Smooth muscle cell (in vitro differentiated cells): ENCODE data around the gene ZNF684. TPM values are rescaled to one million over a fixed set of nuclear protein-coding genes. Genes with fewer than 3 reads are reported as not detected.
A peak's percentile ranks its signal among the peaks of the same experiment; 100 is the strongest.

Source experiments
- DNase-seq: peaks from one replicate; lab custom pipeline; 2025; ENCODE audit not compliant: unreplicated experiment; lab: John Stamatoyannopoulos, UW
- H2AFZ ChIP-seq: fragments of 200-600 bp; sonication (generic); 2 replicates; pipeline ENCODE4 v1.6.0; 2016; ENCODE audit warnings: antibody characterized with exemption, low read depth, mild to moderate bottlenecking
- H3F3A ChIP-seq: fragments of 200-600 bp; sonication (generic); 2 replicates; pipeline ENCODE4 v1.6.0; 2017; ENCODE audit warnings: antibody characterized with exemption, low read depth
- H3K27ac ChIP-seq: fragments of 200-600 bp; sonication (generic); 2 replicates; pipeline ENCODE4 v1.5.1; 2016; ENCODE audit warnings: low read depth, mild to moderate bottlenecking
- H3K27me3 ChIP-seq: fragments of 200-600 bp; sonication (generic); 2 replicates; pipeline ENCODE4 v1.6.1; 2016; ENCODE audit warnings: low read depth, mild to moderate bottlenecking
- H3K36me3 ChIP-seq: fragments of 200-600 bp; sonication (generic); 2 replicates; pipeline ENCODE4 v1.5.1; 2016; ENCODE audit warnings: low read depth
- H3K4me1 ChIP-seq: fragments of 200-600 bp; sonication (generic); 2 replicates; pipeline ENCODE4 v1.5.1; 2016; ENCODE audit warnings: low read depth
- H3K4me2 ChIP-seq: fragments of 200-600 bp; sonication (generic); 2 replicates; pipeline ENCODE4 v1.6.0; 2016; ENCODE audit warnings: mild to moderate bottlenecking
- H3K4me3 ChIP-seq: fragments of 200-600 bp; sonication (generic); 2 replicates; pipeline ENCODE4 v1.5.1; 2016; ENCODE audit warnings: mild to moderate bottlenecking
- H3K79me2 ChIP-seq: fragments of 200-600 bp; sonication (generic); 2 replicates; pipeline ENCODE4 v1.6.0; 2016; ENCODE audit warnings: low read depth, mild to moderate bottlenecking
- H3K9ac ChIP-seq: fragments of 200-600 bp; sonication (generic); 2 replicates; pipeline ENCODE4 v1.6.0; 2016; ENCODE audit warnings: low read depth
- H3K9me3 ChIP-seq: fragments of 200-600 bp; sonication (generic); replicated peaks from 2 replicates; pipeline ENCODE4 v1.5.1; 2016; ENCODE audit warnings: low read depth
- H4K20me1 ChIP-seq: fragments of 200-600 bp; sonication (generic); 2 replicates; pipeline ENCODE4 v1.6.0; 2016; ENCODE audit warnings: low read depth
- CTCF ChIP-seq: fragments of 200-600 bp; sonication (generic); IDR thresholded peaks from 2 replicates; pipeline ENCODE4 v1.5.1; 2017; ENCODE audit warnings: borderline replicate concordance, mild to moderate bottlenecking, antibody characterized with exemption; ENCODE audit not compliant: insufficient read depth, poor library complexity, severe bottlenecking
- WGBS: methylation state at CpG from one replicate; pipeline ENCODE4 v1.1.7; 2016; ENCODE audit warnings: low lambda C conversion rate; 5-methylcytosine and 5-hydroxymethylcytosine counted together
- polyA plus RNA-seq: library from polyadenylated mRNA; unstranded; fragments of >200 nt; fragmentation: Nextera tagmentation; extraction: Ambion mirVana; gene quantifications from 2 replicates; pipeline ENCODE4 v1.2.1, GENCODE V29; 2016
- total RNA-seq: library from RNA; depleted of rRNA; stranded (reverse); fragments of >200 nt; gene quantifications from 2 replicates; pipeline ENCODE4 v1.2.3, GENCODE V29; 2014

The ZNF684 gene
- total and polyA plus RNA-seq, 2 experiments from 2014 or later = 5.5 to 8.0 TPM

DNA sequence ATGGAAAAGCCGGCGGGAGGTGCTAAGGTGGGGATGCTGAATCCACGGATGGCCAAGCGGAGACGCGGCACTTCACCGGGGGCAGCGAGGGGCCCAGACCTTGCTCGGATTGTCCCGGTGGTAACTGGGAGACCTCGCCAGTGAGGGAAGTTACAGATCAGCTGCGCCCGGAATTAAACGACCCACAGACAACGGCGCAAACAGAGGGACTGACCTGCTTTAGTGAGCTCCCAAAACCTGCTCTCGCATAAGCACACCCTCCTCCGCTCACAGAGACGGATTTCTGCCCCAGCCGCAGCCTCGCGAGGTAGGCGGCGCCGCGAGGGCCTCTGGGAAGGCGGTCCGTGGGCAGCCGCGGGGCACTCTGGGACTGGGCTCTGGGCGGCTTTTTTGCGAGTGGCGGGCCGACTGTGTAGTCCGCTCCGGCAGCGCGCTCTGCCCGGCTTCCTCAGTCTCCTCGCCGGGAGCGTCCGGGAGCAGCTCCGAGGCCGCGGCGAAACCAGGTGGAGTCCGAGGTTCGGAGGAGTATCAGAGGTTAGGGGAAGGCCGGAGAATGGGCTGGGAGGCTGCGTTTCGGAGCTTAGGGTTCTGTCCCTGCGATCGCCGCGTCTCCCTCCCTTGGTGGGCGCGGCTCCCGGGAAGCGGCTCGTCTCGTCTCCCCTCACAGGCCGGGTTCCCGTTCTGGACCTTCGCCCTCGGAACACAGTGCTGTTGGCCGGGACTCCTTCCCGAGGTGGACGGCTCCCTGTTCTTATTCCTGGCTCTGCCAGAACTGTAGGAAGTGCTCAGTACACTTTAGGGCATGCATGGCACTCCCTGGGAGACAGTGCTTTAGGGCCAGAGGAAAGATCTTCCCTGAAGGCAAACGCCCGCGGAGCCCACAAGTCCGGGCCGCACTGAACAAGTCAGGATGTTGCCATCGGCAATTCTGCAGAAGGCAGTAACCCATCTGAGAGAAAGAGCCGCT, 22.8 kb upstream of the ZNF684 start, which contains the start of gene EXO5:
EXO5 (plus strand) TSS at position 393 of the 967 bp plus-strand sequence. CDS start 5,778 bp downstream, outside the sequence.
- Histone ChIP-seq H3K27ac (peak within 1 kb of the TSS; percentile 50), H3K27me3 (no peaks in the 10 kb centered on the region), H3K9me3 (peaks cover 4% of the 10 kb centered on the region), H4K20me1 (no peaks in the 10 kb centered on the region), H3K4me2 (peak within 1 kb of the TSS; percentile 94), H3K4me1 (peaks cover 13% of the 10 kb centered on the region), H3K36me3 (no peaks in the 10 kb centered on the region), H3K9ac (peak within 1 kb of the TSS; percentile 71), H3F3A (no peaks in the 10 kb centered on the region), H3K4me3 (peak within 1 kb of the TSS; percentile 84), H3K79me2 (peaks cover 26% of the 10 kb centered on the region), H2AFZ (peak within 1 kb of the TSS; percentile 96)
- peak; percentile 50 for DNase-seq
- WGBS = 3% methylated on average over 76 of the region's 76 CpGs
- no peak for TF ChIP-seq CTCF

- H3K27me3 ChIP-seq = no peaks in the 10 kb centered on the region
- H3F3A ChIP-seq = no peaks in the 10 kb centered on the region
- no peak overlapping the region for H3K4me3 ChIP-seq
- no peak for DNase-seq
- H3K27ac ChIP-seq = no peak overlapping the region
- no peak for TF ChIP-seq CTCF
- no peak overlapping the region for H2AFZ ChIP-seq
- WGBS = 96% methylated on average over 2 of the region's 2 CpGs
- H4K20me1 ChIP-seq = no peaks in the 10 kb centered on the region
- peaks cover 5% of the 10 kb centered on the region for H3K9me3 ChIP-seq
- H3K36me3 ChIP-seq = peaks cover 9% of the 10 kb centered on the region
- H3K4me2 ChIP-seq = no peak overlapping the region
- H3K4me1 ChIP-seq = no peaks in the 10 kb centered on the region
- no peaks in the 10 kb centered on the region for H3K79me2 ChIP-seq
- no peak overlapping the region for H3K9ac ChIP-seq
These were observed 11.9 kb upstream of the ZNF684 start for GRCh38 chr1:40519517-40519916.

GRCh38 chr1:40530735-40531380, 579 bp upstream of the ZNF684 start:
- no peak for DNase-seq
- 48% methylated on average over 5 of the region's 5 CpGs for WGBS
- Histone ChIP-seq H3K9me3 (no peaks in the 10 kb centered on the region), H3F3A (no peaks in the 10 kb centered on the region), H3K36me3 (no peaks in the 10 kb centered on the region), H2AFZ (peak overlapping the region; percentile 97), H3K4me3 (peak overlapping the region; percentile 60), H3K4me1 (peaks cover 9% of the 10 kb centered on the region), H3K27me3 (no peaks in the 10 kb centered on the region), H3K9ac (peak overlapping the region; percentile 63), H3K4me2 (peak overlapping the region; percentile 85), H3K27ac (peak overlapping the region; percentile 81), H4K20me1 (no peaks in the 10 kb centered on the region), H3K79me2 (no peaks in the 10 kb centered on the region)
- TF ChIP-seq CTCF = no peak
